Esophagus squamous epithelium (tissue), 4 donors: ENCODE measurements around the gene ANKRD17.

Experiments
- POLR2A ChIP-seq, 4 donors: fragments of 450-650 bp; IDR thresholded peaks; one replicate each; pipeline ENCODE4 v1.6.1; 2017; ENCODE audit warnings: antibody characterized with exemption in 4 of 4, mild to moderate bottlenecking in 4 of 4, moderate library complexity in 3 of 4
- TF ChIP-seq, protein P1 (sequence below), 6 experiments: fragments of 450-650 bp in 4 of 6; fragments of 200-600 bp in 2 of 6; sonication (generic) in 2 of 6; IDR thresholded peaks; one replicate each; pipeline ENCODE4 v1.5.1; 2016 to 2019; ENCODE audit warnings: antibody characterized with exemption in 6 of 6, mild to moderate bottlenecking in 4 of 6, moderate library complexity in 4 of 6

GRCh38 chr4:73221734-73222133, 36.9 kb downstream of the ANKRD17 start:
- no peak for TF ChIP-seq POLR2A (IDR thresholded peaks at IDR 0.05)
- TF ChIP-seq, protein P1, sequence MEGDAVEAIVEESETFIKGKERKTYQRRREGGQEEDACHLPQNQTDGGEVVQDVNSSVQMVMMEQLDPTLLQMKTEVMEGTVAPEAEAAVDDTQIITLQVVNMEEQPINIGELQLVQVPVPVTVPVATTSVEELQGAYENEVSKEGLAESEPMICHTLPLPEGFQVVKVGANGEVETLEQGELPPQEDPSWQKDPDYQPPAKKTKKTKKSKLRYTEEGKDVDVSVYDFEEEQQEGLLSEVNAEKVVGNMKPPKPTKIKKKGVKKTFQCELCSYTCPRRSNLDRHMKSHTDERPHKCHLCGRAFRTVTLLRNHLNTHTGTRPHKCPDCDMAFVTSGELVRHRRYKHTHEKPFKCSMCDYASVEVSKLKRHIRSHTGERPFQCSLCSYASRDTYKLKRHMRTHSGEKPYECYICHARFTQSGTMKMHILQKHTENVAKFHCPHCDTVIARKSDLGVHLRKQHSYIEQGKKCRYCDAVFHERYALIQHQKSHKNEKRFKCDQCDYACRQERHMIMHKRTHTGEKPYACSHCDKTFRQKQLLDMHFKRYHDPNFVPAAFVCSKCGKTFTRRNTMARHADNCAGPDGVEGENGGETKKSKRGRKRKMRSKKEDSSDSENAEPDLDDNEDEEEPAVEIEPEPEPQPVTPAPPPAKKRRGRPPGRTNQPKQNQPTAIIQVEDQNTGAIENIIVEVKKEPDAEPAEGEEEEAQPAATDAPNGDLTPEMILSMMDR (IDR thresholded peaks at IDR 0.05), result no peak
